Measurements from ENCODE around the gene SERINC2.

SERINC2 gene

DNA sequence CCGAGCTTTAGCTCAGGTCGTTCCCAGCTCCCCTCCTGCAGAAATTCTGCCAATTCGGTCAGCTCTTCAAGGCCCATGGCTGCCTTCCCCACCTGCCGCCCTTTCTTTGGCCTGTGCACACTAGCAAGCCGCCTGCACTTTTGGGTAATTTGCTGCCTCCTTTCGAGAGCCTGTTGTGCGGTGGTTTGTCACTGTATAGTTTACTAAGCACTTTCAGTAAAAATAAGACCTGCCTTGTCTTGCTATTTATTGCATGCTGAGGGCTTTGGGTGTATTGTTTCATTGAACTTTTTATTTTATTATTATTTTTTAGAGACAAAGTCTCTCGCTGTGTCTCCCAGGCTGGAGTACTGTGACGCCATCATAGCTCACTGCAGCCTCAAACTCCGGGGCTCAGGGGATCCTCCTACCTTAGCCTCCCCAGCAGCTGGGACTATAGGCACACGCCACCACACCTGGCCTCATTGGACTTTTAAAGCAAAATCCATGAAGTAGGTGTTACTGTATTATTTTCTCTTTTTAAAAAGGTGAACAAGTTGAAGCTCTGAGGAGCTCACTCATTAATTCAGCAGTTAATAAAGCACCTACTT, 39.0 kb upstream of the SERINC2 start:
- Histone ChIP-seq H3K4me1 (ENCODE audit: control insufficient read depth, insufficient read depth, low read length, unreplicated experiment) (peaks cover 32% of the 10 kb centered on the region), H3K27ac (ENCODE audit: low read depth, low read length) (no peak overlapping the region), H3K36me3 (ENCODE audit: insufficient read depth, low read length) (no peaks in the 10 kb centered on the region), H3K4me3 (ENCODE audit: low read depth, low read length) (no peak overlapping the region), H3K27me3 (ENCODE audit: insufficient read depth, low read length) (no peaks in the 10 kb centered on the region), H2AFZ (ENCODE audit: low read length, unreplicated experiment) (peak overlapping the region; percentile 39), H3K79me2 (ENCODE audit: control insufficient read depth, insufficient read depth, low read length, unreplicated experiment) (no peaks in the 10 kb centered on the region)

DNA sequence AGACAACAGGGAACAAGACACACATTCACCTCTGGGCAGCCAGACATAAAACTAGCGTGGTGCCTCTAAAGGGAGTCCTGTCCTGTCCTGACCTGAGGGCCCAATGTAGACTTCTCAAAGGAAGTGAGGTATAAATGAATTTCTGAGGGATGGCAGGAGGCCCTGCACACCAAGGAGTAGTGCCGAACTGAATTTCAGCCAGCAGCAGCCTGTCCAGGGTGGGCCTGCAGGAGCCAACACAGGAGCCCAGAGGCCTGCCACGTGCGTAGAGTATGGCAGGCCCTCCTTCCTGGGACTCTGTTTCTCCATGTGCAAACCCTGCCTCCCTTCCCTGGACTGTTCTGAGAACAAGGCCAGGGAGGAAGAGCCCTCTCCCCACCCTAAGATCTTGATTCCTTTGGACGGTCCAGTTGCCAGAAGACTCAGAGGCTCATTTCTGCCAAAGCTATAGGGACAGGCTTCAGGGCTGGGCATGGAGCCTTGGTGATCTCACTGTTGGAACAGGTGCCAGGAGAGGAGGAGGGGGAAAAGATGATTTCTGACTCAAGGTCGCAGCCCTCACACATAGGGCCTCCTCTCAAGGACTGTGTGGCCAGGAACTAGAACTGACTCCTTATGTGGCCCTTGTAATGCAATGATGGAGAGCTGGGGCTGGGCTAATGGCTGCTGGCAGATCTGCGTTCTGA, 38.4 kb upstream of the SERINC2 start:
- Histone ChIP-seq H3K4me3 (ENCODE audit: low read depth, low read length) (no peak overlapping the region), H3K79me2 (ENCODE audit: control insufficient read depth, insufficient read depth, low read length, unreplicated experiment) (no peaks in the 10 kb centered on the region), H3K4me1 (ENCODE audit: control insufficient read depth, insufficient read depth, low read length, unreplicated experiment) (peaks cover 32% of the 10 kb centered on the region), H3K27ac (ENCODE audit: low read depth, low read length) (no peak overlapping the region), H3K27me3 (ENCODE audit: insufficient read depth, low read length) (no peaks in the 10 kb centered on the region), H3K36me3 (ENCODE audit: insufficient read depth, low read length) (no peaks in the 10 kb centered on the region), H2AFZ (ENCODE audit: low read length, unreplicated experiment) (no peak overlapping the region)

GRCh38 chr1:31376375-31377134, 36.5 kb upstream of the SERINC2 start:
- Histone ChIP-seq H3K79me2 (ENCODE audit: control insufficient read depth, insufficient read depth, low read length, unreplicated experiment) (no peaks in the 10 kb centered on the region), H3K4me3 (ENCODE audit: low read depth, low read length) (no peak overlapping the region), H3K4me1 (ENCODE audit: control insufficient read depth, insufficient read depth, low read length, unreplicated experiment) (peaks cover 42% of the 10 kb centered on the region), H2AFZ (ENCODE audit: low read length, unreplicated experiment) (no peak overlapping the region), H3K27me3 (ENCODE audit: insufficient read depth, low read length) (no peaks in the 10 kb centered on the region), H3K36me3 (ENCODE audit: insufficient read depth, low read length) (no peaks in the 10 kb centered on the region), H3K27ac (ENCODE audit: low read depth, low read length) (no peak overlapping the region)

DNA sequence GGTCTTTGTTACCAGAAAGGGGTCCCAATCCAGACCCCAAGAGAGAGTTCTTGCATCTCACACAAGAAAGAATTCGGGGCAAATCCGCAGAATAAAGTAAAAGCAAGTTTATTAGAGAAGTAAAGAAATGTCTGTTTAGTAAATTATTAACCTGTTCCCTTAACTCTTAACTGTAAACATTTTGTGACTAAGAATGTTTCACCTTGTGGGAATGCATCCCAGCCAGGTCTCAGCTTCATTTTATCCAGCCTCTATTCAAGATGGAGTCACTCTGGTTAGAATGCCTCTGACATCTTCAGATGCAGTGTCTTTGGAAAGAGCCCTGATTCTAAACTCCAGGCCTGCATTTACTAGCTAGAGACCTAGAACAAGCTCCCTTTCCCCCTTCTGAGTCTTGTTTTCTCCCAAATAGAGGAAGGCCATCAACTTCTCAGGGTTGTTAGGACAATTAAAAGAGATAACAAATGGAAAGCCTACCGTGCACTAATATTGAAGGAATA, 35.6 kb upstream of the SERINC2 start:
- Histone ChIP-seq H3K4me3 (ENCODE audit: low read depth, low read length) (no peak overlapping the region), H3K27ac (ENCODE audit: low read depth, low read length) (no peak overlapping the region), H2AFZ (ENCODE audit: low read length, unreplicated experiment) (no peak overlapping the region), H3K79me2 (ENCODE audit: control insufficient read depth, insufficient read depth, low read length, unreplicated experiment) (no peaks in the 10 kb centered on the region), H3K4me1 (ENCODE audit: control insufficient read depth, insufficient read depth, low read length, unreplicated experiment) (peaks cover 51% of the 10 kb centered on the region), H3K36me3 (ENCODE audit: insufficient read depth, low read length) (no peaks in the 10 kb centered on the region), H3K27me3 (ENCODE audit: insufficient read depth, low read length) (no peaks in the 10 kb centered on the region)

- Histone ChIP-seq H3K27ac (ENCODE audit: low read depth, low read length) (no peak overlapping the region), H3K4me3 (ENCODE audit: low read depth, low read length) (no peak overlapping the region), H3K27me3 (ENCODE audit: insufficient read depth, low read length) (no peaks in the 10 kb centered on the region), H3K36me3 (ENCODE audit: insufficient read depth, low read length) (no peaks in the 10 kb centered on the region), H3K79me2 (ENCODE audit: control insufficient read depth, insufficient read depth, low read length, unreplicated experiment) (no peaks in the 10 kb centered on the region), H3K4me1 (ENCODE audit: control insufficient read depth, insufficient read depth, low read length, unreplicated experiment) (peaks cover 50% of the 10 kb centered on the region), H2AFZ (ENCODE audit: low read length, unreplicated experiment) (no peak overlapping the region)
Observed at GRCh38 chr1:31378001-31378400, 35.0 kb upstream of the SERINC2 start.

GRCh38 chr1:31380181-31380580, 32.8 kb upstream of the SERINC2 start:
- Histone ChIP-seq H2AFZ (ENCODE audit: low read length, unreplicated experiment) (no peak overlapping the region), H3K79me2 (ENCODE audit: control insufficient read depth, insufficient read depth, low read length, unreplicated experiment) (no peaks in the 10 kb centered on the region), H3K36me3 (ENCODE audit: insufficient read depth, low read length) (no peaks in the 10 kb centered on the region), H3K4me1 (ENCODE audit: control insufficient read depth, insufficient read depth, low read length, unreplicated experiment) (peaks cover 31% of the 10 kb centered on the region), H3K27ac (ENCODE audit: low read depth, low read length) (no peak overlapping the region), H3K4me3 (ENCODE audit: low read depth, low read length) (no peak overlapping the region), H3K27me3 (ENCODE audit: insufficient read depth, low read length) (no peaks in the 10 kb centered on the region)

DNA sequence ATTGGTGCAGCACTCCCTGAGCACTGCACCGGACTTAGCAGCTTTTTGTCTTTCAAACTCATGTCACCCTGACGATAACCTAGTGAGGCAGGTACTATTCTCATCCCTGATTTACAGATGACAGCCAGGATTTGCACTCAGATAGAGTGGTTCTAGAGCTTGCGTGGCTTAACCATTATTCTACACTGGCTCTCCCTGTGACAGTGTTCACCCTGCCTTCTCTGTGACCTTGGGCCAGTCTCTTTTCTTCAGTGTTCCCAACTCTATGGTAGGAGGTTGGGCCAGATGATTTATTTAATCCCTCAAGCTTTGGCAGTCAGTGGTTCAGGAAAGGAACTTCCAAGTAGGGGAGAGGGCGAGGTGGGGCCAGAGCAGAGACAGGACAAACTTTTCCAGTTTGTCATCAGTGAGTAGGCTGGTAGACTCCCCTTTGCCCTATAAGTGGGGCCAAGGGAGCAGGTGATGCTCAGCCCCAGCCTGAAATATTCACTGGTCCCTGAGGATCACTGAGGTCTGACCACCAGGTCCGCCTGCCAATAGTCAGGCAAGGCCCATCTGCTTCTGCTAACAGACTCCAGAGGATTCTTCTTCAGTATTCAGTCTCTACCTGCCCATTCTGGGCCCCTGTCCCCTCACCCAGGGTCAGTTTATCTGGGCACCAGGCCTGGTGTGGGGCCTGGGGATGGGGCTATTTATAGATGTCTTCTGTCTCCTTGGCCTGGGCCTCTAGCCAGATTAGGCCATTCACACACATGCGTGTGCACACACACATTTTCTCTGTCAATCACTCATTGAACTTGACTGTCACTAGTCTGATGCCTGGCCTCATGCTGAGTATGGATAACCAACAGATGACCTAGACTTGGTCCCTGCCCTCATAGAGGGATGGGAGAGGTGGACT, 31.4 kb upstream of the SERINC2 start:
- Histone ChIP-seq H3K4me1 (ENCODE audit: control insufficient read depth, insufficient read depth, low read length, unreplicated experiment) (peaks cover 28% of the 10 kb centered on the region), H3K79me2 (ENCODE audit: control insufficient read depth, insufficient read depth, low read length, unreplicated experiment) (no peaks in the 10 kb centered on the region), H2AFZ (ENCODE audit: low read length, unreplicated experiment) (no peak overlapping the region), H3K27ac (ENCODE audit: low read depth, low read length) (peak overlapping the region; percentile 33; the same call in 1 of the 2 replicates), H3K4me3 (ENCODE audit: low read depth, low read length) (peak overlapping the region; percentile 8; the same call in 1 of the 2 replicates), H3K27me3 (ENCODE audit: insufficient read depth, low read length) (no peaks in the 10 kb centered on the region), H3K36me3 (ENCODE audit: insufficient read depth, low read length) (no peaks in the 10 kb centered on the region)

DNA sequence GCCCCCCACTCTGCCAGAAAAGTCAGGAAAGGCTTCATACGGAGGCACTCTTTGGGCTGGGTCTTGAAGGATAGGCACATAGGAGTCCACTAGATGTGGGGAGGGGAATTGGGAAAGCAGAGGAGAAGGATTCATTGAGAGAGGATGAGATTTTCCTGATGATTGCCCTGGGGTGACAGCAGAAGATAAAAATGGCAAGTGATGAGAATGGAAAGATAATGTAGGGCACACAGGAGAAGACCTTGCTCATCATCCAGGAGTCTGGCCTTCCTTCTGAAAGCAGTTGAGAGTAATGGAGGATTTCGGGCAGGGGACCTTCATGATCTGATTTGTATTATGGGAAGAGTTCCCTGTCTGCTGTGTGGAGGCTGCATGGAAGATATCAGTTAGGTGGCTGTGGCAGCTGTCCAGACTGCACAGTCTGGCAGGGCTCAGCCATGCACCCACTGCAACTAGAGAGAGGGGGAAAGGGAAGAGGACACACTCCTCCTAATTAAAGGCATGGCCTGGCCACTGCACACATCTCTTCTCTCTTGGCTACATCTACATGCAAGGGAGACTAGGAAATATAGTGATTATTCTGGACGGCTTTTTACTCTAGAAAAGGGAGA, 30.5 kb upstream of the SERINC2 start:
- no peak overlapping the region; the same call in 1 of the 2 replicates for H3K27ac ChIP-seq (ENCODE audit: low read depth, low read length)
- H3K4me1 ChIP-seq (ENCODE audit: control insufficient read depth, insufficient read depth, low read length, unreplicated experiment), result peaks cover 23% of the 10 kb centered on the region
- H2AFZ ChIP-seq (ENCODE audit: low read length, unreplicated experiment), result no peak overlapping the region
- H3K79me2 ChIP-seq (ENCODE audit: control insufficient read depth, insufficient read depth, low read length, unreplicated experiment), result no peaks in the 10 kb centered on the region
- no peaks in the 10 kb centered on the region for H3K36me3 ChIP-seq (ENCODE audit: insufficient read depth, low read length)
- H3K4me3 ChIP-seq (ENCODE audit: low read depth, low read length), result no peak overlapping the region
- no peaks in the 10 kb centered on the region for H3K27me3 ChIP-seq (ENCODE audit: insufficient read depth, low read length)

- H3K27ac ChIP-seq (ENCODE audit: low read depth, low read length), result no peak overlapping the region
- no peak overlapping the region for H2AFZ ChIP-seq (ENCODE audit: low read length, unreplicated experiment)
- H3K79me2 ChIP-seq (ENCODE audit: control insufficient read depth, insufficient read depth, low read length, unreplicated experiment), result no peaks in the 10 kb centered on the region
Observed at GRCh38 chr1:31383967-31384366, 29.0 kb upstream of the SERINC2 start.

More at GRCh38 chr1:31383967-31384366, 29.0 kb upstream of the SERINC2 start:
- no peak overlapping the region for H3K4me3 ChIP-seq (ENCODE audit: low read depth, low read length)
- no peaks in the 10 kb centered on the region for H3K36me3 ChIP-seq (ENCODE audit: insufficient read depth, low read length)
- H3K27me3 ChIP-seq (ENCODE audit: insufficient read depth, low read length), result no peaks in the 10 kb centered on the region
- H3K4me1 ChIP-seq (ENCODE audit: control insufficient read depth, insufficient read depth, low read length, unreplicated experiment), result peaks cover 23% of the 10 kb centered on the region

All from ACC112 (cell line).